ENCODE data around the gene NCAPG2.

The NCAPG2 gene

GRCh38 chr7:158733775-158734494 lies 29.3 kb upstream of the NCAPG2 start:
- no peak for DNase-seq

GRCh38 chr7:158733220-158733519 lies 28.6 kb upstream of the NCAPG2 start:
- no peak for DNase-seq

DNA sequence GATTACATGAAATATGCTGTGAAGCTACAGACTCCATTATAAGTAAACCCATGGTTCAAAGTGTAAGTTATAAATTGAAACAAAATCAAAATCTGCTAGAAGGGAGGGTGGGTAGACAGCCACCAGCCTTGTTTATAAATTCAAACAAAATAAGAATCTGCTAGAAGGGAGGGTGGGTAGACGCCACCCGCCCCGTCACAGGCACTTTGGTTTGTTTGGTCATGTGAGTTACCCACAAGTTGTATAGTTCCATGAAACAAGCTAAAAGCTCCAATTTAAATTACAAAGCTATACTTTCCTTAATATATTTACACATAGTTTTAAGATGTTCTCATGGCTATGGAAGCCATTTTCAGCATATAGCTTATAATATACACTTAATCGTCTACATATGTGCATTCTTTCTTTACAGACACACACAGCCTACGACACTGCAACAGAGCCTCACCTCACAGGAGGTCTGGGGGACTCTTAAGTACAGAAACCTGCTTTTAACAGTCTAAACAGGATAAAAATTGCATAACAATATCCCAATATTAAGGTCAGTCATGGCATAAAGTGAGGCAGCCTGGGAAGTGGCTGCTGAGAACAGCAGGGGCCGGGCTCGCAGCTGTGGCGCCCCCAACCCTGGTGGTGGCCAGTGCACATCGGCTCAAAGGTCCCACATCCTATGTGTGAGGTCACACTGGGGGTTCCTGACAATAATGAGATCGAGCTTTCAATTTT lies 28.1 kb upstream of the NCAPG2 start:
- no peak for DNase-seq

- DNase-seq = no peak
Measured at GRCh38 chr7:158731761-158732160, 27.2 kb upstream of the NCAPG2 start.

DNA sequence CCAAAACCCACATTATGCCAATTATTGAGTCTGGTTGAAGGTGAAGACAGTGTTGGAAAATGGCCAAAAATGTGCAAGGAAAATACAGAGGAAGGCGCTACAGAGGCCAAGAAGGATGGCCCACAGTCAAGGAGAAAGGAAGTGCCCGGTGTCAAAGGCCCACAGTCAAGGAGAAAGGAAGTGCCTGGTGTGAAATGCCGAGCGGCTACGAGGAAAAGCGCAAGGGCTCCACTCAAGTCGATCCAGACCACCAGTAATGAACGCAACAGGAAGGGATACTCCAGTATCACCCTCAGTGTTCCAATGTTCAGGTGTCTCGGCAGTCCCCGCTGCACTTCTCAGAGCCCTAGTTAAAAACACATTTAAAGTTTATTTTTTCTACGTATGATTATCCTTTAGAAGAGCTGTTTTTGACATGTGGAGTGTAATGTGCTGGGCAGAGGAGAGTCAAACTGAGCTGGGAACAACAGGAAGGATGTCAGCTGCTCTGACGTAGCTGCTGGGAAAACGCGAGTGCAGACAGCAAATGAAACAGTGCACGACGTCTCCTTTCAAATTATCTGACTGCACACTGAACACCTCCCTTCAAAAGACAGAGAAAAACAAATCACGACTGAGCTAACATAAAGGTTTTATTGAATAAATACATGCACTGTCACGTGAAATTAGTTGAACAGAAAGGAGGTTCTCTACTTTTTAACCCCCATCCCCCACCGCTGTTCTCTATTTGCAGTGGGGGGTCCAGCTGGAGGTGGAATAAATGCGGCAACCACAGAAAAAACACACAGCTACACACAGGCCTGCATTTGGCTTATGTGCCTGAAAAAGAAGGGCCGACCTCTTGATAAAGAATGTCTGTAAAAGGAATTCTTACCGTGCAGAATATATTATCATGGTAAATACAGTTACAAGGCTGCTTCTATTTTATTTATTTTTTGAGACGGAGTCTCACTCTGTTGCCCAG lies 26.1 kb upstream of the NCAPG2 start:
- no peak for DNase-seq

DNA sequence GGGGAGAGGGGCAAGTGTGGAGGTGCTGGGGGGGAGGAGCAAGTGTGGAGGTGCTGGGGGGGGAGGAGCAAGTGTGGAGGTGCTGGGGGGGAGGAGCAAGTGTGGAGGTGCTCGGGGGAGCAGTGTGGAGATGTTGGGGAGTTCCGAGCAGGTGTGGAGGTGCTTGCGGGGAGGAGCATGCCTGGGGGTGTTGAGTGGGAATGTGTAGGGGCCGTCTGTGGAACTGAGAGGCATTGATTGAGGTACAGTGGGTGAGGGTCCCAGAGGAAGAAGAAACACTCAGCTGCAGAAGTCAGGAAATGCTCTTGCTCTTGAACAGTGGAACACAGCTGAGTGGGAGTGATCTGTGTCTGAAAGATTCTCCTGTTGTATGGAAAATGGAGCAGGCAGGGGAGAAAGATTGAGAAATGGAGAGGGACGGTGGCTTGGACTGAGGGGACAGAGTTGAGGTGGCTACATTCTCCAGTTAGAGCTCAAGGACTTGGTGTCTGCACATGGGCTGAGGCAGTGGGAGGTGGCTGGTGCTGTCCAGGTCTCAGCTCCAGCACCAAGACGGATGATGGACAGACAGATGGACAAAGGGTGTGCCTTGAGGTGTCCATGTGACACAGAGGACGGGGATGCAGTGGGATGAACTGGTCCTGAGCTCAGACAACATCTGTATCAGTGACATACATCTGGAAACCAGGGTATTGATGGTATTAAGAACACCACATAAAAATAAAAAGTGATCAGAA lies 25.2 kb upstream of the NCAPG2 start:
- no peak for DNase-seq

GRCh38 chr7:158728911-158729645 lies 24.5 kb upstream of the NCAPG2 start:
- DNase-seq = no peak

- DNase-seq = no peak
Measured at GRCh38 chr7:158727690-158728089, 23.1 kb upstream of the NCAPG2 start.

- DNase-seq = no peak
Measured at GRCh38 chr7:158726277-158726807, 21.7 kb upstream of the NCAPG2 start.

GRCh38 chr7:158725506-158725800 lies 20.8 kb upstream of the NCAPG2 start:
- no peak for DNase-seq

GRCh38 chr7:158724658-158725505 lies 20.3 kb upstream of the NCAPG2 start:
- no peak for DNase-seq

DNA sequence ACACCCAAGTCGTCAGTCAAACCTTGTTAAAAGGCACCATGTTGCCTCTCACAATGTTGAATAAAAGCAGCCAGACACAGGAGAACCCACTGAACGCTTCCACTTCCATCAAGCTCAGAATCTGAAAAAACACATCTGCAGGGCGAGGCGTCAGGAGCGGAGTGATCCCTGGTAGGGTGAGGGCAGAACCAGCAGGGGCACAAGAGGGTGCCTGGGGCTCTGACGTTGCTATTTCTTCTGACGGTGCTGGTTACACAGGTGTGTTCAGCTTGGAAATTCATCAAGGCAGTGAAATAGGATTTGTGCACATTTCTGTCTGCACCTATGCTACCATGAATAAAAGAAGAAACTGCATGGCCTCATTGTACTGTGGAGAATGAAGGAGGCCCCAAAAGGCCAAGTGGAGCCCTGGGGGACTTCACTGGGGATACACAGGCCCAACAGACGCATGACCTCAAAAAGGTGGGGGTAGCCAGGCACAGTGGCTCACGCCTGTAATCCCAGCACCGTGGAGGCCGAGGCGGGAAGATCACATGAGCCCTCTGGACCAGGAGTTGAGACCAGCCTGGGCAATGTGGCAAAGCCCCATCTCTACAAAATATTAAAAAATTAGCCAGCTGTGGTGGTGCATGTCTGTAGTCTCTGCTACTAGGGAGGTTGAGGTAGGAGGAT lies 19.2 kb upstream of the NCAPG2 start:
- no peak for DNase-seq

DNA sequence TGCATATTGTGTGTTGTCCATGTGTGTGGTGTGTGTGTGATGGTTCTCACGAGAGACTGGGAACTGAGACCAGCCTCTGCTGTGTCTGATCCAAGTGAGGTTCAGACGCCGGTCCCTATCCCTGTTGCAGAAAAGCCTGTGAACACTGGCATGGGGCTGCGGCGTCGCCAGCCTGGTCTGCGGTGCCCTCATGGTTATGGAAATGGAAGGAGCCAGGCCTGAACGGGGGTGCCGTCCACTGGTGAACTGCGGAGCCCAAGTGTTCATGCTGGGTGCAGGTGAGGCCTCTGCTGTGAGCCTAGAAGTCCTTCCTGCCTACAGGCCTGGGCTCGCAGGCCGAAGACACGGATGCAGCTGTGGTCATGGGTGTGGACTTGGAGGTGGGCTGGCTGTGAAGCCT lies 18.7 kb upstream of the NCAPG2 start:
- DNase-seq = no peak

- DNase-seq = no peak
Measured at GRCh38 chr7:158722574-158723237, 18.1 kb upstream of the NCAPG2 start.

DNA sequence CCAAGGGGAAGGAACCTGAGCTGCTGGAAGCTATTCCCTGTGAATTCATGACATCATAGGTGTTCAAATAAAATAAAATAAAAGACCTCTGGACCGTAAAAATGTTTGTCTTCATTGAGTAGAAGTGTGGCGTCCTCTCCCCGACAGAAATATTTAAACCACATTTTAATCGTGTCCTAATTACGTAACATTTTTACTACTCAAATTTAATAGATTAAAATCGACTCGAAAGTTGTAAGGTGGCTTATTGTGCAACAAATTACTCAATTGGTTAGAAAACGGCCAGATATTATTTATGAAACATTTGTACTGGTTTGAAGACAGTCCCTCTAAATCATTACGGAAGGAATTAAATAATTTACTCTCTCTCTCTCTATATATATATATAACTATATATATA lies 15.5 kb upstream of the NCAPG2 start:
- DNase-seq = no peak

DNA sequence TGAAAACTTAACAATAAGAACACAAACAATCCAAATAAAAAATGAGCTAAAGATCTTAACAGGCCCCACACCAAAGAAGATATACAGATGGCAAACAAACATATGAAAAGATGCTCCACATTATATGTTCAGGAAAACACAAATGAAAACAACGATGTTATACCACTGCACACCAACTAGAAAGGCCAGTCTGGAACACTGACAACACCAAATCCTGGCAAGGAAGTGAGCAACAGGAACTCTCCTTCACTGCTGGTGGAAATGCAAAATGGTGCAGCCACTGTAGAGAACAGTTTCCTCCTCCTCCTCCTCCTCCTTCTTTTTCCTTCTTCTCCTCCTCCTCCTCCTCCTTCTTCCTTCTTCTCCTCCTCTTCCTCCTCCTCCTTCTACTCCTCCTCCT lies 12.2 kb upstream of the NCAPG2 start:
- DNase-seq = no peak

DNA sequence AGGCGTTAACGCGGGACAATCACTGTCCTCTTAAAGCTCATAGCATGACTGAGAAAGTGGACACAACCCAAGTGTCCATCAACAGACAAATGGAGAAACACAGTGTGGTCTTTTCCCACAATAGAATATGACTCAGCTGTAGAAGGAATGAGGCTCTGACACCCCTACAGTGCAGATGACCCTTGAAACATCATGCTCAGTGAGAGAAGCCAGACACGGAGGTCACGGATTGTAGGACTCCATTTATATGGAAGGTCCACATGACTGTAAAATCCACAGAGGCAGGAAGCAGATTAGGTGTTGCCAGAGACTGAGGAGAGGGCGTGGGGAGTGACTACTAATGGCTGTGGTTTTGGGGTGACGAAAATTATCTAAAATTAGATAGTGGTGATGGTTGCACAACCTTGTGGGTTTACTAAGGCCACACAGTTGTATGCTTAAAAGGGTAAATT lies 6.1 kb upstream of the NCAPG2 start:
- DNase-seq = no peak

DNA sequence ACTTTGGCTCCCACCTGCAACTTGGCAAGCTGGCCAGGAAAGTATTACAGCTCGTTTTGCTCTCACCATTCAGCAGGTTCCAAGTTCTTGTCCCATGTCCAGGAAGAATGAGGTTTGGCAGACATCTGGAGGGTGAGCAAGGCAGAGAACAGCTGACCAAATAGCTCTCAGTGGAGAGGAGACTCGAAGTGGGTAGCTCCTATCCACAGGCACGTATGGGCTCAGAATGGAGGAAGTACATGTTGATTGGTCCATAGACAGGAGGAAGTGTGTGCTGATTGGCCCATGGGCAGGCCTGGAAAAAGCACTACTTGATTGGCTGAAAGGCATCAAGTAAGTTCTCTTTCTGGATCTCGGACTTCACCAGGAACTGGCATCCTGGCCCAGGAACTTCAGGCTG lies 3.0 kb upstream of the NCAPG2 start:
- no peak for DNase-seq

GRCh38 chr7:158706710-158707590 lies 2.3 kb upstream of the NCAPG2 start:
- no peak for DNase-seq
